GM18508 (cell line): ENCODE data around the gene TRIM28.
"Not testable (repeated sequence)": the region's sequence is repeated elsewhere in the genome, so short reads cannot be mapped to it uniquely, and the experiment has no call there.

Experiments used
- ATAC-seq: cut with Tn5 transposase; IDR thresholded peaks from one replicate; pipeline ENCODE4 v1.9.1; 2021; ENCODE audit warnings: moderate number of reproducible peaks; ENCODE audit not compliant: insufficient read depth, unreplicated experiment

TRIM28 gene

GRCh38 chr19:58543826-58544590, at the start of gene TRIM28:
Gene TRIM28 (plus strand): TSS chr19:58544064. CDS start chr19:58544758, 694 bp downstream.
- ATAC-seq = peak; percentile 70

GRCh38 chr19:58497634-58498170, 46.2 kb upstream of the TRIM28 start:
- no peak for ATAC-seq

GRCh38 chr19:58498316-58499020, 45.4 kb upstream of the TRIM28 start:
- no peak for ATAC-seq

GRCh38 chr19:58499021-58499927, 44.6 kb upstream of the TRIM28 start:
- peak; percentile 66 for ATAC-seq

GRCh38 chr19:58500242-58500641, 43.6 kb upstream of the TRIM28 start:
- ATAC-seq = no peak

- not testable (repeated sequence) for ATAC-seq
These were observed 36.2 kb upstream of the TRIM28 start for GRCh38 chr19:58507602-58508223.

- ATAC-seq = no peak
These were observed 34.2 kb upstream of the TRIM28 start for GRCh38 chr19:58509731-58510083.

- no peak for ATAC-seq
These were observed 33.6 kb upstream of the TRIM28 start for GRCh38 chr19:58510084-58510862.

GRCh38 chr19:58511353-58512208, 32.3 kb upstream of the TRIM28 start, which contains the start of gene SLC27A5:
Gene SLC27A5 (minus strand): TSS chr19:58511992. CDS start chr19:58511955, 37 bp downstream.
- ATAC-seq = no peak

- ATAC-seq = no peak
These were observed 30.6 kb upstream of the TRIM28 start for GRCh38 chr19:58513213-58513693.

- ATAC-seq = no peak
These were observed 29.9 kb upstream of the TRIM28 start for GRCh38 chr19:58513694-58514563.

- ATAC-seq = no peak
These were observed 29.3 kb upstream of the TRIM28 start for GRCh38 chr19:58514564-58515022.

GRCh38 chr19:58515259-58515658, 28.6 kb upstream of the TRIM28 start:
- ATAC-seq = no peak

GRCh38 chr19:58516246-58516836, 27.5 kb upstream of the TRIM28 start:
- ATAC-seq = no peak

- ATAC-seq = no peak
These were observed 26.7 kb upstream of the TRIM28 start for GRCh38 chr19:58516964-58517833.
